SK-N-SH (cell line): ENCODE data around the gene EIF4G2. TPM values are rescaled to one million over a fixed set of nuclear protein-coding genes. Genes with fewer than 3 reads are reported as not detected.

ENCODE experiments used
- CTCF ChIA-PET: fragments of 300-600, 350-600 bp; formaldehyde crosslinking; extraction: SDS; loops from one replicate; lab custom pipeline; 2021; lab: Yijun Ruan, JAX
- POLR2A ChIA-PET: fragments of 350-600 bp; sonication (Branson Sonifier 250); formaldehyde crosslinking; extraction: SDS; loops from one replicate; lab custom pipeline; 2020; ENCODE audit warnings: antibody characterized with exemption, inconsistent platforms; lab: Yijun Ruan, JAX
- DNase-seq: peaks from one replicate; pipeline ENCODE4 v3.0.0; 2012
- H2AFZ ChIP-seq: fragments of 200-600 bp; sonication (generic); 2 replicates; pipeline ENCODE4 v1.8.1; 2016; ENCODE audit warnings: antibody characterized with exemption, mild to moderate bottlenecking, low read depth
- H3F3A ChIP-seq: fragments of 200-600 bp; sonication (generic); replicated peaks from 2 replicates; pipeline ENCODE3; 2016; ENCODE audit warnings: antibody characterized with exemption, mild to moderate bottlenecking; ENCODE audit not compliant: insufficient read depth
- H3K27ac ChIP-seq, 2 experiments: fragments of 200-500 bp in 1 of 2; fragments of 200-600 bp in 1 of 2; sonication (Bioruptor generic) in 1 of 2; sonication (generic), shearing (Covaris generic) in 1 of 2; 2 replicates each; pipeline versions ENCODE4 v1.5.1 to v1.6.1; 2014 to 2016; ENCODE audit warnings: low read depth in 2 of 2, inconsistent platforms in 1 of 2, low read length in 1 of 2, mild to moderate bottlenecking in 1 of 2, mixed read lengths in 1 of 2
- H3K27me3 ChIP-seq: fragments of 200-600 bp; sonication (generic), shearing (Covaris generic); 2 replicates; pipeline ENCODE4 v1.6.1; 2016; ENCODE audit warnings: mixed run types; ENCODE audit not compliant: insufficient read depth
- H3K36me3 ChIP-seq, 2 experiments: fragments of 200-500 bp in 1 of 2; fragments of 200-600 bp in 1 of 2; sonication (Bioruptor generic) in 1 of 2; sonication (generic) in 1 of 2; replicated peaks in 1 of 2; 2 replicates each; pipeline versions ENCODE3 to v1.5.1; 2014 to 2016; ENCODE audit warnings: low read length in 1 of 2, mild to moderate bottlenecking in 1 of 2; ENCODE audit not compliant: insufficient read depth in 2 of 2, control insufficient read depth in 1 of 2
- H3K4me1 ChIP-seq, 2 experiments: fragments of 200-500 bp in 1 of 2; fragments of 200-600 bp in 1 of 2; sonication (Bioruptor generic) in 1 of 2; sonication (generic), shearing (Covaris generic) in 1 of 2; 2 replicates each; pipeline versions ENCODE4 v1.5.1 to v1.6.1; 2014 to 2016; ENCODE audit warnings: low read depth in 1 of 2, low read length in 1 of 2, mixed run types in 1 of 2; ENCODE audit not compliant: insufficient read depth in 2 of 2, control insufficient read depth in 1 of 2
- H3K4me2 ChIP-seq: fragments of 200-600 bp; sonication (generic), shearing (Covaris generic); 2 replicates; pipeline ENCODE4 v1.6.1; 2017; ENCODE audit warnings: mixed run types
- H3K4me3 ChIP-seq, 2 experiments: fragments of 200-500 bp in 1 of 2; fragments of 200-600 bp in 1 of 2; sonication (Bioruptor generic) in 1 of 2; sonication (generic), shearing (Covaris generic) in 1 of 2; 2 replicates each; pipeline versions ENCODE4 v1.5.1 to v1.8.1; 2014 to 2016; ENCODE audit warnings: low read depth in 2 of 2, inconsistent platforms in 1 of 2, low read length in 1 of 2, mild to moderate bottlenecking in 1 of 2, mixed read lengths in 1 of 2, moderate library complexity in 1 of 2
- H3K79me2 ChIP-seq: fragments of 200-600 bp; sonication (generic); 2 replicates; pipeline ENCODE4 v1.8.1; 2017; ENCODE audit warnings: mild to moderate bottlenecking; ENCODE audit not compliant: insufficient read depth
- H3K9ac ChIP-seq: fragments of 200-600 bp; sonication (generic); 2 replicates; pipeline ENCODE4 v1.6.1; 2017; ENCODE audit warnings: mixed run types
- H3K9me2 ChIP-seq: fragments of 200-600 bp; sonication (generic); 2 replicates; pipeline ENCODE4 v1.6.1; 2017; ENCODE audit warnings: mixed run types
- H3K9me3 ChIP-seq: fragments of 200-600 bp; sonication (generic); 2 replicates; pipeline ENCODE4 v1.6.1; 2017; ENCODE audit warnings: mixed run types, mild to moderate bottlenecking, moderate library complexity
- H4K20me1 ChIP-seq: fragments of 200-600 bp; sonication (generic); 2 replicates; pipeline ENCODE4 v1.6.1; 2017; ENCODE audit warnings: mild to moderate bottlenecking, mixed run types; ENCODE audit not compliant: insufficient read depth
- CHD2 ChIP-seq: fragments of 150-350 bp; IDR thresholded peaks from 2 replicates; pipeline ENCODE4 v1.6.1; 2018; ENCODE audit warnings: low read length; ENCODE audit not compliant: partially characterized antibody
- CTCF ChIP-seq: fragments of 200-600 bp; sonication (generic); IDR thresholded peaks from 2 replicates; pipeline ENCODE4 v1.6.1; 2017; ENCODE audit warnings: antibody characterized with exemption, mild to moderate bottlenecking, moderate library complexity
- ELF1 ChIP-seq: IDR thresholded peaks from 2 replicates; pipeline ENCODE4 v1.4.0; 2012
- FOSL2 ChIP-seq: IDR thresholded peaks from 2 replicates; pipeline ENCODE4 v1.4.0; 2012; ENCODE audit warnings: low read depth, mild to moderate bottlenecking, moderate library complexity, borderline replicate concordance
- FOXJ3 ChIP-seq: sonication (generic); formaldehyde crosslinking; IDR thresholded peaks from 2 replicates; pipeline ENCODE4 v1.5.1; 2020; ENCODE audit warnings: mild to moderate bottlenecking, missing genetic modification reagents
- GATA2 ChIP-seq: sonication (generic); formaldehyde crosslinking; IDR thresholded peaks from 2 replicates; pipeline ENCODE4 v1.5.0; 2020; ENCODE audit warnings: mild to moderate bottlenecking, missing genetic modification reagents
- IRF3 ChIP-seq: fragments of 150-350 bp; IDR thresholded peaks from 2 replicates; pipeline ENCODE4 v1.6.1; 2016; ENCODE audit warnings: mild to moderate bottlenecking, low read depth, low read length
- JUND ChIP-seq: IDR thresholded peaks from 2 replicates; pipeline ENCODE4 v1.4.0; 2012
- MAX ChIP-seq: IDR thresholded peaks from 2 replicates; pipeline ENCODE4 v1.4.0; 2012; ENCODE audit warnings: low read depth
- MXI1 ChIP-seq: IDR thresholded peaks from 2 replicates; pipeline ENCODE4 v1.6.1; 2012; ENCODE audit warnings: mild to moderate bottlenecking, low read depth, low read length, improper control_type of control experiment
- NFIC ChIP-seq: IDR thresholded peaks from 2 replicates; pipeline ENCODE4 v1.4.0; 2012; ENCODE audit warnings: borderline replicate concordance
- POLR2AphosphoS5 ChIP-seq: IDR thresholded peaks from 2 replicates; pipeline ENCODE4 v1.6.1; 2012; ENCODE audit warnings: low read depth, low read length
- RCOR1 ChIP-seq: fragments of 150-350 bp; IDR thresholded peaks from 2 replicates; pipeline ENCODE4 v1.6.1; 2017; ENCODE audit warnings: antibody characterized with exemption, low read length
- REST ChIP-seq: IDR thresholded peaks from 2 replicates; pipeline ENCODE4 v1.6.1; 2012; ENCODE audit warnings: mild to moderate bottlenecking, low read depth, low read length, moderate library complexity
- SIN3A ChIP-seq: IDR thresholded peaks from 2 replicates; pipeline ENCODE4 v1.6.1; 2012; ENCODE audit warnings: low read depth, mild to moderate bottlenecking, low read length, moderate library complexity, borderline replicate concordance
- SMC3 ChIP-seq: IDR thresholded peaks from 2 replicates; pipeline ENCODE4 v1.6.1; 2012; ENCODE audit warnings: low read depth, low read length, improper control_type of control experiment
- TAF1 ChIP-seq: IDR thresholded peaks from 2 replicates; pipeline ENCODE4 v1.6.1; 2012; ENCODE audit warnings: low read depth, mild to moderate bottlenecking, low read length, moderate library complexity, borderline replicate concordance
- TCF12 ChIP-seq: IDR thresholded peaks from 2 replicates; pipeline ENCODE4 v1.4.0; 2012
- TEAD4 ChIP-seq: IDR thresholded peaks from 2 replicates; pipeline ENCODE4 v1.4.0; 2012; ENCODE audit warnings: mild to moderate bottlenecking, borderline replicate concordance; ENCODE audit not compliant: insufficient read depth
- USF2 ChIP-seq: fragments of 150-350 bp; IDR thresholded peaks from 2 replicates; pipeline ENCODE4 v1.6.1; 2017; ENCODE audit warnings: antibody characterized with exemption, low read length, low read depth, borderline replicate concordance
- YY1 ChIP-seq: IDR thresholded peaks from 2 replicates; pipeline ENCODE4 v1.4.0; 2012; ENCODE audit warnings: low read depth, mild to moderate bottlenecking
- WGBS: methylation state at CpG from one replicate; pipeline ENCODE4 v1.1.6; 2017; ENCODE audit warnings: low lambda C conversion rate; 5-methylcytosine and 5-hydroxymethylcytosine counted together
- polyA plus RNA-seq, 3 experiments: library from polyadenylated mRNA; depleted of rRNA; stranded (reverse); fragments of >200 nt; gene quantifications; 2 replicates each; pipeline ENCODE4 v1.2.3, GENCODE V29; 2012

EIF4G2 gene
- polyA plus RNA-seq, 1 of the 3 experiments (the other 2 are of a cell fraction): 298 TPM

GRCh38 chr11:10808553-10809372 is at the start of gene EIF4G2 (continued):
- peak; percentile 29; the same call in 1 of the 2 replicates for TF ChIP-seq REST
- no peak; the same call in 1 of the 2 replicates for TF ChIP-seq SIN3A
- TF ChIP-seq CTCF: no peak
- peak; percentile 52 for TF ChIP-seq RCOR1
- TF ChIP-seq MXI1: peak; percentile 65
- TF ChIP-seq IRF3: peak; percentile 34; the same call in 1 of the 2 replicates
- TF ChIP-seq GATA2 (CRISPR knock-in tag): no peak

- H2AFZ ChIP-seq: peak within 1 kb of the TSS; percentile 57
- DNase-seq: peak; percentile 92
- H3K4me3 ChIP-seq: peak within 1 kb of the TSS; percentile 77 to 99
- CTCF ChIA-PET: interaction anchor here (0.9 to 2.2 kb wide), 7 partner anchors 13 to 169 kb away, joined by 3 to 17 read pairs (median 4); no protein-coding TSS in a partner anchor
- peak within 1 kb of the TSS; percentile 75 for H3K4me2 ChIP-seq
- peak within 1 kb of the TSS; percentile 89 for H3K9ac ChIP-seq
- no peaks in the 10 kb centered on the region for H3K27me3 ChIP-seq
- POLR2A ChIA-PET: interaction anchor here (0.6 to 4.5 kb wide), 15 partner anchors 10 to 1122 kb away, joined by 3 to 84 read pairs (median 4); partner anchors contain the start of gene EIF4G2
- no peaks in the 10 kb centered on the region for H3K9me2 ChIP-seq
- H3K36me3 ChIP-seq: peaks cover 31 to 32% of the 10 kb centered on the region in 2 experiments
- peaks cover 71% of the 10 kb centered on the region for H3K79me2 ChIP-seq
- H3F3A ChIP-seq: peaks cover 16% of the 10 kb centered on the region
- 2% methylated on average over 31 of the region's 59 CpGs for WGBS
- H3K4me1 ChIP-seq: peaks cover 0 to 11% of the 10 kb centered on the region in 2 experiments; a peak in 2 of 4 replicates
- H4K20me1 ChIP-seq: no peaks in the 10 kb centered on the region
- peak within 1 kb of the TSS; percentile 97 to 100 for H3K27ac ChIP-seq
- H3K9me3 ChIP-seq: no peaks in the 10 kb centered on the region
- TF ChIP-seq USF2 (no peak), POLR2AphosphoS5 (peak; percentile 88), ELF1 (peak; percentile 36; the same call in 1 of the 2 replicates), TCF12 (no peak; the same call in 1 of the 2 replicates), TEAD4 (peak; percentile 99), SMC3 (peak; percentile 1; the same call in 1 of the 2 replicates), MAX (peak; percentile 61), YY1 (peak; percentile 99), TAF1 (peak; percentile 78; the same call in 1 of the 2 replicates), CHD2 (peak; percentile 10), NFIC (peak; percentile 95), JUND (peak; percentile 50; the same call in 1 of the 2 replicates), FOSL2 (no peak; the same call in 1 of the 2 replicates), MXI1 (peak; percentile 58; the same call in 1 of the 2 replicates), FOXJ3 (no peak)
Measured at GRCh38 chr11:10857709-10858438, 49.1 kb upstream of the EIF4G2 start, which contains the start of gene ZBED5. Gene ZBED5 (minus strand): TSS chr11:10858053. CDS start chr11:10854945, 3,108 bp downstream.
